ENCODE data around the gene MIA2. TPM values are rescaled to one million over a fixed set of nuclear protein-coding genes. Genes with fewer than 3 reads are reported as not detected.

The MIA2 gene
- total and polyA plus RNA-seq, 2 experiments from 2014 or later = 9.5 to 10.9 TPM

DNA sequence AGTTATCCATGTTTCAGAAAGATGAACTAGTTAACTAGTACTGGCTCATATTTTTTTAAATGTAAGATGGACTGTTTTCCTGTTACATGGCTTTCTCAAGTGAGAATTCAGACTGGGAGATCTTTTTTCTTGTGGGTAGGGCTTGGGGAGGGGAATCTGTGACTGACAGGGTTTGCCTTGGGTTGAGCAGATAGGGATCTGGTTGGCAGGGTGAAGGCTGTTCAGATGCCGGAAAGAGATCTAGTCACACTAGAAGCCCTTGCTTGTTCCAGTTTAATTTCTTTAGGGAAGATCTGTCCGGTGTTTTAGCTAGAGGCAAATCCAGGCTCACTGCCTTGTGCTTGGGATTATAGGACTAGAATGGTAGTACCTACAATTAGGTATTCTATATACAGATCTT lies 135.3 kb downstream of the MIA2 start:
- peaks cover 15% of the 10 kb centered on the region for H3K4me1 ChIP-seq (ENCODE audit: insufficient read depth)
- no peaks in the 10 kb centered on the region for H3F3A ChIP-seq (replicated peaks; ENCODE audit: low read depth)
- H3K4me2 ChIP-seq = no peak overlapping the region
- H4K20me1 ChIP-seq (replicated peaks; ENCODE audit: insufficient read depth) = no peaks in the 10 kb centered on the region
- H3K9me3 Mint-ChIP-seq = peaks cover 11% of the 10 kb centered on the region; the same call in 2 of the 3 replicates
- no peak overlapping the region for H3K4me3 Mint-ChIP-seq
- H3K79me2 ChIP-seq (replicated peaks; ENCODE audit: insufficient read depth) = no peaks in the 10 kb centered on the region
- H3K4me3 ChIP-seq = no peak overlapping the region
- peak; percentile 12; the same call in 2 of the 3 replicates for ATAC-seq
- H3K27ac Mint-ChIP-seq = no peak overlapping the region
- H2AFZ ChIP-seq = no peak overlapping the region
- no peaks in the 10 kb centered on the region for H3K9me2 ChIP-seq (ENCODE audit: insufficient read depth)
- H3K36me3 ChIP-seq (ENCODE audit: insufficient read depth) = no peaks in the 10 kb centered on the region
- peaks cover 4% of the 10 kb centered on the region for H3K27me3 Mint-ChIP-seq (ENCODE audit: insufficient read depth, low read depth, poor library complexity)
- peaks cover 37% of the 10 kb centered on the region for H3K4me1 Mint-ChIP-seq
- H3K27me3 ChIP-seq (ENCODE audit: insufficient read depth) = no peaks in the 10 kb centered on the region
- TF ChIP-seq STAT1 (IDR thresholded peaks at IDR 0.05; ENCODE audit: unreplicated experiment) (no peak), ZNF114 (CRISPR knock-in tag; IDR thresholded peaks at IDR 0.05) (no peak), JUNB (IDR thresholded peaks at IDR 0.05; ENCODE audit: unreplicated experiment) (no peak), CREB1 (CRISPR knock-in tag; IDR thresholded peaks at IDR 0.05; ENCODE audit: low read depth) (no peak)
- no peak overlapping the region for H3K27ac ChIP-seq (ENCODE audit: low read depth)
- no peak for DNase-seq (ENCODE audit: low spot score)
- H3K36me3 Mint-ChIP-seq (ENCODE audit: low read depth) = peaks cover 11% of the 10 kb centered on the region; the same call in 2 of the 3 replicates

- Histone ChIP-seq H3K9me2 (ENCODE audit: insufficient read depth) (no peaks in the 10 kb centered on the region), H2AFZ (no peak overlapping the region), H3K4me3 (no peak overlapping the region), H4K20me1 (replicated peaks; ENCODE audit: insufficient read depth) (no peaks in the 10 kb centered on the region), H3K4me1 (ENCODE audit: insufficient read depth) (peaks cover 15% of the 10 kb centered on the region), H3K79me2 (replicated peaks; ENCODE audit: insufficient read depth) (no peaks in the 10 kb centered on the region), H3K4me2 (no peak overlapping the region), H3F3A (replicated peaks; ENCODE audit: low read depth) (no peaks in the 10 kb centered on the region), H3K27ac (ENCODE audit: low read depth) (no peak overlapping the region), H3K36me3 (ENCODE audit: insufficient read depth) (no peaks in the 10 kb centered on the region), H3K27me3 (ENCODE audit: insufficient read depth) (no peaks in the 10 kb centered on the region)
- ATAC-seq (no peak), DNase-seq (ENCODE audit: low spot score) (no peak)
- Mint-ChIP-seq H3K27me3 (ENCODE audit: insufficient read depth, low read depth, poor library complexity) (peaks cover 4% of the 10 kb centered on the region), H3K27ac (no peak overlapping the region), H3K4me3 (no peak overlapping the region), H3K4me1 (peaks cover 37% of the 10 kb centered on the region), H3K9me3 (peaks cover 3% of the 10 kb centered on the region; the same call in 2 of the 3 replicates), H3K36me3 (ENCODE audit: low read depth) (peaks cover 4% of the 10 kb centered on the region; the same call in 1 of the 3 replicates)
- no peak for TF ChIP-seq POLR2AphosphoS5 (IDR thresholded peaks at IDR 0.05; ENCODE audit: low read depth)
- TF ChIP-seq, protein P1, sequence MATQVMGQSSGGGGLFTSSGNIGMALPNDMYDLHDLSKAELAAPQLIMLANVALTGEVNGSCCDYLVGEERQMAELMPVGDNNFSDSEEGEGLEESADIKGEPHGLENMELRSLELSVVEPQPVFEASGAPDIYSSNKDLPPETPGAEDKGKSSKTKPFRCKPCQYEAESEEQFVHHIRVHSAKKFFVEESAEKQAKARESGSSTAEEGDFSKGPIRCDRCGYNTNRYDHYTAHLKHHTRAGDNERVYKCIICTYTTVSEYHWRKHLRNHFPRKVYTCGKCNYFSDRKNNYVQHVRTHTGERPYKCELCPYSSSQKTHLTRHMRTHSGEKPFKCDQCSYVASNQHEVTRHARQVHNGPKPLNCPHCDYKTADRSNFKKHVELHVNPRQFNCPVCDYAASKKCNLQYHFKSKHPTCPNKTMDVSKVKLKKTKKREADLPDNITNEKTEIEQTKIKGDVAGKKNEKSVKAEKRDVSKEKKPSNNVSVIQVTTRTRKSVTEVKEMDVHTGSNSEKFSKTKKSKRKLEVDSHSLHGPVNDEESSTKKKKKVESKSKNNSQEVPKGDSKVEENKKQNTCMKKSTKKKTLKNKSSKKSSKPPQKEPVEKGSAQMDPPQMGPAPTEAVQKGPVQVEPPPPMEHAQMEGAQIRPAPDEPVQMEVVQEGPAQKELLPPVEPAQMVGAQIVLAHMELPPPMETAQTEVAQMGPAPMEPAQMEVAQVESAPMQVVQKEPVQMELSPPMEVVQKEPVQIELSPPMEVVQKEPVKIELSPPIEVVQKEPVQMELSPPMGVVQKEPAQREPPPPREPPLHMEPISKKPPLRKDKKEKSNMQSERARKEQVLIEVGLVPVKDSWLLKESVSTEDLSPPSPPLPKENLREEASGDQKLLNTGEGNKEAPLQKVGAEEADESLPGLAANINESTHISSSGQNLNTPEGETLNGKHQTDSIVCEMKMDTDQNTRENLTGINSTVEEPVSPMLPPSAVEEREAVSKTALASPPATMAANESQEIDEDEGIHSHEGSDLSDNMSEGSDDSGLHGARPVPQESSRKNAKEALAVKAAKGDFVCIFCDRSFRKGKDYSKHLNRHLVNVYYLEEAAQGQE (IDR thresholded peaks at IDR 0.05; ENCODE audit: unreplicated experiment) = no peak
- no peak for TF ChIP-seq ZNF114 (CRISPR knock-in tag; IDR thresholded peaks at IDR 0.05)
- TF ChIP-seq CREB1 (CRISPR knock-in tag; IDR thresholded peaks at IDR 0.05; ENCODE audit: low read depth) = no peak
- TF ChIP-seq EZH2phosphoT487 (IDR thresholded peaks at IDR 0.05; ENCODE audit: unreplicated experiment) = no peak
- TF ChIP-seq EZH2 (IDR thresholded peaks at IDR 0.05; ENCODE audit: low read depth, unreplicated experiment) = no peak
- no peak for TF ChIP-seq ETS1 (IDR thresholded peaks at IDR 0.05)
- TF ChIP-seq CTCF (conservative IDR thresholded peaks at IDR 0.05; ENCODE audit: low read depth in 2 of 2) = no peak
- no peak for TF ChIP-seq ZNF331 (CRISPR knock-in tag; IDR thresholded peaks at IDR 0.05; ENCODE audit: low read depth)
- no peak for TF ChIP-seq STAT1 (IDR thresholded peaks at IDR 0.05; ENCODE audit: unreplicated experiment)
- TF ChIP-seq JUNB (IDR thresholded peaks at IDR 0.05; ENCODE audit: unreplicated experiment) = no peak
Observed at GRCh38 chr14:39370415-39370814, 136.7 kb downstream of the MIA2 start.
